Activated naive CD4-positive, alpha-beta T cell treated with Interleukin-2 at 50 U/mL for 16 hours (primary cell): ENCODE data around the gene MITD1.
"Not testable (repeated sequence)": the region's sequence is repeated elsewhere in the genome, so short reads cannot be mapped to it uniquely, and the experiment has no call there.

Experiments
- DNase-seq: peaks from one replicate; pipeline ENCODE4 v3.0.0-alpha.2; 2020

Gene MITD1

DNA sequence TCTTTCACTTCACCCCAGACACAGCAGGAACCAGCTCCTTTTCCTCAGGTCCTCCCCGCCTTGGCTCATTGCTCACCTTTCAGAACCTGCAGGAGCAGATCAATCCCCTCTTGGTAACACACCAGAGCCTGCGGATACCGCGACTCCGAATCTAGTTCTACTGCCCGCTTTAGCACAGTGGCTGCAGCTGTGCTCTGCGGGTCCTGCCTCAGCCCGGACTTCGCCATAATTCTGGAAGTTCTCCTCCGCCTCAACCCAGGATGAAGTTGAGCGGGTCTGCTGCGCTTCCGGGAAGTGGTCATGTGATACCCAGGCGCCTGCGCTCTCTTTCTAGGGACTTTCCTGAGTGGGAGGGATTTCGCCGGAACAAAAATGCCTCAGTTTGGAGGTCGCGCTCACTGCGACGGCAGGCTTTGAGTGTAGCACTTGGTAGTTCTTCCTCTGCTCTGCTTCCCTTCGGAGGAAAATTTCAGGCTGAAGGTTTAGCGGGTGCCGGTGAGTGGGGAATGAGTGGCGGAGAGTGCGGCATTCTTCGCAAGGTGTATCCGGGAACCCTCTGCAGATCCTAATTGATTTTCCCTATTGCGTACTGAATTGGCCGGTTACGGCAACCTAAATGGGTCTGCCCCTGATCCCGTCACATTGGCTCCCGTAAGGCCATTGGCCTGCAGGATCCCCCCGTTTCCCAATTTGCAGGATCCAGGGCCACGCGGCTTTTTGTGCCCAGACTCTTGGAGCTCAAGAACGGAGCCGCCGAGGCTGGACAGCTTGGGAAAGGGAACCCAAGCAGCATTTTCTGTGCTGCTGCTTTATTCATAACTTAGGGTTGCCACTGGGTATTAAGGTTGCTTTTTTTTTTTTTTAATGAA, at the start of gene MITD1, which contains the start of gene MRPL30:
Gene MITD1 (minus strand): TSS at position 304 of the 869 bp plus-strand sequence. CDS start 77 bp downstream, at position 227.
Gene MRPL30 (plus strand): TSS at position 430 of the 869 bp plus-strand sequence. CDS start 5,020 bp downstream, outside the sequence.
- DNase-seq, result peak; percentile 89

DNA sequence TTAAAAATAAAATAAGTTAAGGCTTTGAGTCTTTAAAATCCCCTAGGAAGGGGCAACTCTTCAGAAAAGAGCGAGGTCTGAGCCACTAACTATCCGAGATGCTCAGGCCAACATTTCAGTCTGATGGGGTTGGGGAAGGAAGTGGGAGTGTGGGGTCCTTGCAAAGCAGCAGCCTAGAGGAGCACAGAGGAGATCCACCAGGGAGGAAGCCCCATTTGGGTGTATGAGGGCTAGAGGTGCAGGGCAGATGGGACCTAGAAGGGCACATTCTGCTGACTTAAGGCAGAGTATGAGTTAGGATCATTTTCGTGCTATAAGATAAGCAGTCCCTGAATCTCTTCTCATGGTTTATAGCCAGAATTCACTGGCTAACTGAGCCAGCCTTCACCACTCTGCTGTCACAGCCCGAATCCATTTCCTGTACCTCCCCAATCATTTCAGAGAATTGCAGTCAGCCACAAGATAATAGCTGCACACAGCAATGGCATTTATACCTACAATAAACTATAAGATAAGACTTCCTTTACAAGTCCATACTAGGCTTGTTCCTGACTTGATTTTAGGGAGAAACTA, 37.2 kb upstream of the MITD1 start:
- DNase-seq, result no peak

DNA sequence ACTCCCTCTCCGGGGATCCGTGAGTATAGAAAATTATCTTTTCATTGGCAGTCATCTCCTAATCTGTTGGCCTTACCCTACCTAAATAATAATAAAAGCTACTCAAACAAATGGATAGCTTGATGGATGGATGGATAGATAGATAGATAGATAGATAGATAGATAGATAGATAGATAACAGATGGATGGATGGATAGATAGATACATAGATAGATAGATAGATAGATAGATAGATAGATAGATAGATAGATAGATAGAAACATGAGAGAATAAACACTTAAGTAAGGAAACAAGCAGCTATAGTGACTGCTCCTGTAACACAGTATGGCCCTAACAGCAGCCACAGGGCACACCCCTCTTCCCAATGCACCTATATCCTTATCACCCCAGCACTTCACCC, 35.2 kb upstream of the MITD1 start:
- no peak for DNase-seq

DNA sequence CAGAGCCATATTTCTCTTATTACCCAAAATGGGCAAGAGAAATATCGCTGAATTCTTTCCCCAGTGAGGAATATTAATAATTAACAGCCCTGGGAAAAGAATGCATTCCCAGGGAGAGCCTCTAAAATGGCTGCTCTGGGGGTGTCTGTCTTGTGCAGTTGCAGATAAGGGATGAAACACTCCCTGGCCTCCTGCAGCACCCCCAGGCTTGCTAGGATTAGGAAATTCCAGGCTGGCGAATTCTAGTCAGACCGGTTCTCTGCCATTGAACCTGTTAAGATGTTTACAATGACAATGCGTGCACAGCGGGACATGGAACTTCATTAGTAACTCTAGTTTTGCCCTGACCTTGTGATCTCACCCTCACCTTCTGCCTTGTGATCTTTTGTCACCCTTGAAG, 24.6 kb upstream of the MITD1 start:
- DNase-seq, result no peak

DNA sequence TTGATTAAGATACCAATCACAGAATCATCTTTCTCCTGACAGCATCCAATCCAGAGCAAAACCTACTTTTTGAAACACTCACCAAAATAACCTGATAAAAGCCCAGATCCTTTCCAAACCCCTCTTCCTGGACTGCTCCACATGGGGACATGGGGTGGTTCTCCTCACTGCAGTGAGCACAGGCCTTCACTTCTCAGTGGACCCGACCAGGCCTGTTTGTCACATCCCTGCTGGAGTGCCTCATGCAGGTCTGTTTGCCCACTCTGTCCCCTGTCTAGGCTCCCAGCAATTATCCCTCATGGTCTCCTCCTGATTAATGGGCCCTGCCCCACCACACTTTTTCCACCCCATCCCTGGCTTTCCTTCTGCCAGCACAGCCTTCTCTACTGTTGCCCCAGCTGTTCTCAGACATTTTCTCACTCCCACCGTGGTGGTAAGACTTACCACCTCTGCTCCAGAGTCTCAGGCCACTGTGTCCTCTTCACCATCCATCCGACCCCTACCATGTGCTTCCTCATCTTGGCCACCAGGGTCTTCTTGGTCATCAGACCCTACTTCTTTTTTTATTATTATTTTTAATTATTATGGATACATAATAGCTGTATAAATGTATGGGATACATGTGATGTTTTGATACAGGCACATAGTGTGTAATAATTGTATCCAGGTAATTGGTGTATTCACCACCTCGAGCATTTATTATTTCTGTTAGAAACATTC, 21.3 kb upstream of the MITD1 start:
- DNase-seq, result no peak

DNA sequence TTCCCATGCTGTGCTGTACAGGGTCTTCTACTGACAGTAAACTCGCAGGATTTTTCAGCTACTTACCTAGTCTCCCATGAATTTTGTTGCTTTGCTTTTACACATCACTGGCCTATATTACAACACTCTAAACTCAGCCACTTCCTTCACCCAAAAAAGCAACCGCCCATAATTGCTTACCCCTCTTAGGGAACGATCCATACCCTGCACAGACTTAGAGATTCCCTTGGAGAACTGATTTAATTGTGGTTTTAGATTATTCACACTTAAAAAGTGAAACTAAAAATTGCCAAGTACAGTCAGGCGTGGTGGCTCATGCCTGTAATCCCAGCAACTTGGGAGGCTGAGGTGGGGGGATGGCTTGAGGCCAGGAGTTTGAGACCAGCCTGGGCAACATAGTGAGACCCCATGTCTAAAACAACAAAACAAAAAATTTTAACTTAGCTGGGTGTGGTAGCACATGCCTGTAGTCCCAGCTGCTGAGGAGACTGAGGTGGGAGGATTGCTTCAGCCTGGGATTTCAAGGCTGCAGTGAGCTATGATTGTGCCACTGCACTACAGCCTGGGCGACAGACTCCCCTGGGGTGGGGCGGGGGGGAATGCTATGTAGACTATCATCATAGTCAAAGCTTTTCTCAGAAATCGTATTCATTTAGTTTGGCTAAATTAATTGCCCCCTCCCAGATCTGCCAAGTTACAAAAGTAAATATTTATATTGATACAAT, 19.4 kb upstream of the MITD1 start:
- no peak for DNase-seq

DNA sequence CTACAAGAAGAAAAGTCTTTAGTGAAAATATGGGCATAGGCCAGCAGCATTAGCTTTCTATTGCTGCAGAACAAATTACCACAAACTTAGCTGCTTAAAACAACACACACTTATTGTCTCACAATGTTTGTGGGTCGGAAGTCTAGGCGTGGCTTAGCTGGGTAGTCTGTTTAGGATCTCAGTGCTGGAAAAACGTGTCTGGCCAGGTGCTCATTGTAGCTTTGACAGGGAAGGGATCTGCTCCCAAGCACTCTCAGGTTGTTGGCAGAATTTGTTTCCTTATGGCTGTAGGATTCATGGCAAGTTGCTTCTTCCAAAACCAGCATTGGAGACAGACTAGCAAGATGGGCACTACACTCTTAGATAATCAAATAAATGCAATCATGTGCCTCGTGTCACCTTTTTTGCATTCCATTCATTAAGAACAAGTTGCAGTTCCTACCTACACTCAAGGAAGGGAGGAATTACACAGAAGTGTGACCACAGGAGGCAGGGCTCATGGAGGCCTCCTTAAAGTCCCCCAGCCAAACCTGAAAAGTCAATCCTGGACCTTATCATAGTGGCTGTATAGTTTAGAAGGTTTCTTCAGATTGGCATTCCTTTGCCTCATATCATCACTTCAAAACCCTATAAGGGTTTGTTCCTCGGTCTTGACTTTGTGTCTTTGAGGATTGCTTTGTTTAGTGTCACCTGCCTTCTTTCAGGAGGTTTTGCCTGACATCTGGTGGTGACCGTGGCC, 17.4 kb upstream of the MITD1 start:
- DNase-seq, result no peak

DNA sequence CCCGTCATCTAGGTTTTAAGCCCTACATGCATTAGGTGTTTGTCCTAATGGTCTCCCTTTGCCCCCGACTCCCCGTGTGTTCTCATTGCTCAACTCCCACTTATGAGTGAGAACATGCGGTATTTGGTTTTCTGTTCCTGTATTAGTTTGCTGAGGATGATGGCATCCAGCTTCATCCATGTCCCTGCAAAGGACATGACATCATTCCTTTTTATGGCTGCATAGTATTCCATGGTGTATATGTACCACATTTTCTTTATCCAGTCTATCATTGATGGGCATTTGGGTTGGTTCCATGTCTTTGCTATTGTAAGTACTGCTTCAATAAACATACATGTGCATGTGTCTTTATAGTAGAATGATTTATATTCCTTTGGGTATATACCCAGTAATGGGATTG, 11.5 kb upstream of the MITD1 start:
- not testable (repeated sequence) for DNase-seq

DNA sequence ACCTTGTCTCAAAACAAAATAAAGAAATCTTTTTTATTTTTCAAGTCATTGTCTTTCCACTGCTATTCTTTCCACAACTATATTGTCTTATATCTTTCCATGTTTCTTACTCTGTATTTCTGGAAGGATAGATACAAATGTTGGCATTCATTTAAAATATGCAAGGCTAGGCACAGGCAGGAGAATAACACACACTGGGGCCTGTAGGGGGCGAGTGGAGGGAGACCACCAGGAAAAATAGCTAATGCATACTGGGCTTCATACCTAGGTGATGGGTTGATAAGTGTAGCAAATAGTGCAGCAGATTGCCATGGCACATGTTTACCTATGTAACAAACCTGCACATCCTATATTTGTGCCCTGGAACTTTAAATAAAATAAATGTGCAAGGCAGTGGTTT, 9.7 kb upstream of the MITD1 start:
- DNase-seq, result no peak

DNA sequence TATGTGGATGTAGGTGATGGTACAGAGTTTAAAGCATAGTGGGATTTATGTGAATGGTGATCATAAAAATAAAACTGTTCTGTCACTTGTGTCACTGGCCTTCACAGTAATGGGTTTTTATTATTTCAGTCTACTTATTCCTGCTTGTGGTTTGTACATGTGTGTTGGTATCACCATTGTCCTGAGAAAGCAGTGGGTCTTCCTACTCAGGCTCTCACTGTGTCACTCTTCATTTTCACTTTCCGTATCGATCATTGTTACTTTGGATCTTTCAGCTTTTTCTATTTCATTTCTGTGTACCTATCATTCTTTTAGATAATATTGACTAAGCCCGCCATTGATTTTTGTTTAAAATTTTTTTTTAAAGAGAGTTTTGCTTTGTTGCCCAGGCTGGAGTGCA, 7.5 kb upstream of the MITD1 start:
- DNase-seq, result no peak

DNA sequence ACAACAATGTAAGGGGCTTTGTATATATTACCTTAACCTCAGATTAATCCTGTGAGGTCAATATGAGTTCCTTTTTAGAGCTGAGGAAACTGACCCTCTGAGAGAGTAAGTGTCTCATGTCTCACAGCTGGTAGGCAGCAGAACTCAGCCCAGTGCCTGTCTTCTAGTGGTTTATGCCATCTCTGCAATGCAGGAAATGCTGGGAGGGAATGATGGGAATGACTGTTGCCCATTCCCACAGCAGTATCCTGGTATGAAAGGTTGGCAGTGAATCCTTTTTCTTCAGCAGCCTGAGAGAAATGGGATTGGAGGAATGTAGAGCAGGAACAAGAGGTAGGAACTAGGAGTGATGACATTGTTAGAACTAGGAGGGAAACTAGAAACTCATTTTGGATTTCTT, 6.2 kb upstream of the MITD1 start:
- DNase-seq, result no peak

DNA sequence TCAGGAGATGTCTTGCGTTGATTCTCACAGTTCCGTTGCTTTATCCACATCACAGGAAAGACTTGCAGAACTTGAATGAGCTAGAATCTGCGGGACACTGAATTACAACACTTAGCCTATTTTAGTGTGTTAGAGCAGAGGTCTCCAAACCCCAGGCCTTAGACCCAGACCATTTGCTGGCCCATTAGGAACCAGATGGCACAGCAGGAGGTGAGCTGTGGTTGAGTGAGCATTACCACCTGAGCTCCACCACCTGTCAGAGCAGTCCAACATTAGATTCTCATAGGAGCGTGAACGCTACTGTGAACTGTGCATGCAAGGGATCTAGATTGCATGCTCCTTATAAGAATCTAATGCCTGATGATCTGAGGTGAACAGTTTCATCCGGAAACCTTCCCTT, 4.0 kb upstream of the MITD1 start:
- no peak for DNase-seq

DNA sequence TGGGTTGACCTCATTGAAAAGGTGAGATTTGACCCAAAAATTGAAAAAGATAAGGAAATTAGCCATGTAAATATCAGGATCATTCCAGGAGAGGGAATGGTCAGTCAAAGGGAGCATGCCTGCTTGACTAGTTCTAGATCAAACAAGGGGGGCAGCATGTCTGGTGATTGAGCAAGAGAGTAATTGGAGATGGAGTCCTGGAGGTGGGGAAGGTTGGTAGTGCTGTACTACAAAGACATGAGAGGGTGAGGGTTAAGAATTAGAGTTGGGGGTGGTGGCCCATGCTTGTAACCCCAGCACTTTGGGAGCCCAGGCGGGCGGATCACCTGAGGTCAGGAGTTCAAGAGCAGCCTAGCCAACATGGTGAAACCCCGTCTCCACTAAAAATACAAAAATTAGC, 2.2 kb upstream of the MITD1 start:
- no peak for DNase-seq

DNA sequence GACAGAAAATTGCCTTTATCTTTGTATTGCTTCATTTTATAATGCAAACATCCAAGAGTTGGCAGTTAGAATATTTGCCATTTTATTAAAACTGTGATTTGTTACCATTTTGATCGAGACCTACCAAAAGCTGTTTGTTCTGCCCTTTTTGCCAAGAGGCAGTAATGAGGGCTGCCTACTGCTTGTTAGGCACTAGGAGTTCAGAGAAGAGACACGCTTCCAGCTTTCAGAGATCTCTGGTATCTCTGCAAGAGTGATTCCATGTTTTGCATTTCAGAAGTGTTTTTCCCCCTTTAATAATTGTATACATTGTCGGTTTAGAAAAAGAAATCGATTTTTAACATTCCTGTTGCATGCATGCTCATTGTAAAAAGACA, 754 bp upstream of the MITD1 start:
- DNase-seq, result no peak

DNA sequence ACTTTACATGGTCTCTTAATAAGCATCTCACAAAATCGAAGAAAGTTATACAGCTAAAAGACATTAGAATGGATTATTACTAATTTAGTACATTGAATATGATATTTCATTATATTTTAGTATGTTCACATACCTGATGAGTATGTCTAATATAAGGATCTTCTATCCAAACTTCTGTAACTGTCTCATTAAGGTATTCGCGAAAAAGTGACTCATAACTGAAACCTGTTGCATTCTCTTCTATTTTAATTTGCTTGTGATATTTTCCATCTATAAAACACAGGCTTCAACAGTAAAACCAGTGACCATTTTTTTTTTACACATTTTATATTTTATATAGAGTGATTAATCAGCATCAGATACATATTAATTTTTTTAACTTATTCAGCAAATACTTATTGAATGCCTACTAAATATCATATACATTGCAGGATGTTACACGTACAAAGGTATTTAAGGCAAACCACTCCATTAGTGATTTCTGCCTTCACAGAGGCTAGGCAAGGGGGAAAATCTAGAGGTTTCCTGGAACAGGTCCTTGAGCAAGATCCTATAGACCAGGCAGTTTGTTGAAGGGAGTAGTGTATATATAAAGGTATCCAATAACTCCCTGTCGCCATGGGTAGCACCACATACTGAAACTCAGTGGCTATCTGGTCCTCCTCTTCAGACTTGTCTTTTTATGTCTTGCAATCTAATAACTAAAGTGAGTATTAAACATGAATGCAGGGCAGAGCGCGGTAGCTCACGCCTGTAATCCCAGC, 9.3 kb downstream of the MITD1 start:
- DNase-seq, result no peak

DNA sequence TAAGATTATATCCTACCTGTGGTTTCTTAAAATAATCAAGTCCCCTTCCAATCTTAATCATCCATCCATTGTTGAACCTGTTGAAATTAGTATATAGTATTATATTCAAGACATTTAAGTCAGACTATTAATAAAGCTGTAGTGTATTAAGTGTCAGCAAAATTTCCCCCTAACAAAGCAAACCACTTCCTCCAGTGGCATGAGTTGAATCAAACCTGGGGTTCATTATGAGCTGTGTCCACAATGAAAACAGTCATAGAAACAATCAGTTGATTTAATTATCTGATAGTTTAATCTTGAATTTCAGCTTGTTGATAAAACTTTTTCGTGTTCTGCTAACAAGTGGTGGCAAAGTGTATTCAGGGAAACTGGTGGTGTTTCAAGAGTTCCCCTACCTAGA, 11.3 kb downstream of the MITD1 start:
- no peak for DNase-seq

DNA sequence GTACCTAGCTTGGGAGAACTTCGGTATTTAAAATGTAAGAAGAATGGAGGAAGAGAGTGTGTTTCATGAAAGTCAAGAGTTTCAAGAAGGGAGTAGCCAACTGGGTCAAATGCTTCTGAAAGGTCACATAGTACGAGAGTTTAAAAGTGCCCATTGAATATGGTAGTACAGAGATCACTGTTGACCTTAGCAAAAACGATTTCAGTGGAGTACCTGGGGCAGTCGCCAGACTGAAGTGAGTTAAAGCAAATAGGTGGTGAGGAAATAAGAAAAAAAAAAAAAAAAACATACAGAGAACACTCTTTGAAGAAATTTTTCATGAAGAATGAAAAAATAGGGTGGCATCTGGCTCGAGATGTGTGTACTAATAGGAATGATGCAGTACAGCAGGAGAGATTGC, 14.6 kb downstream of the MITD1 start:
- no peak for DNase-seq

DNA sequence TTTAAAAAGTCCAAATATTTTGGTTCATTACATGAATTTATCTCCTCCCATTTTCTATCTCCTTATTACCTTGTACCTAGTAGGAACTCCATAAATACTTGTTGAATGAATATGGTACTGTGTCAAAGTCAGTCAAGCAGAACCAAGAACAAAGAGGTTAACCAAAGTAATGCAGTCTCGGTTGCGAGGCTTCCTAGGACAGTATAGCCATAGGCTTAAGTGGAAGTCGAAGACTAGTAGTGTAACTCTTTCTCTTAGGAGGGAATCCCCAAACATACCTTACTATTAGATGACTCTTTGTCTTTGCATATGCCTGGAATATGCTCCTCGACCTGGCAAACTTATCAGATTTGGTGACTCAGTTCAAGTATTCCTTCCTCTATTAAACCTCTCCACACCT, 21.3 kb downstream of the MITD1 start:
- DNase-seq, result no peak

DNA sequence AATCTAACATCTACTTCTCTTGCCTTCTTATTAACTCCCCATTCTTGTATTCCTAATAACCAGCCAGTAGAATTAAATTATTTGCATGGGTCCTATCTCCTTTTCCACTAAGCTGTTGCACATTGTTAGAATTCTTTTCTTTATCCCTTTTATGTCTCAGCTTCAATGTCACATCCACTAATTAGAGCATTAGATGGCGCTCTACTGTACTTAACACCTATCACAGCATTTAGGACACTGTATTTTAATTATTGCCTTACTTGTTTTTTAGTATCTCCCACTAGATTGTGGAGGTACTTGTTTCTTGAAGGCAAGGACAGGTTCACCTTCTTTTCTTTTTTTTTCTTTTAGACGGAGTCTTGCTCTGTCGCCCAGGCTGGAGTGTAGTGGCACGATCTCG, 22.3 kb downstream of the MITD1 start:
- no peak for DNase-seq

DNA sequence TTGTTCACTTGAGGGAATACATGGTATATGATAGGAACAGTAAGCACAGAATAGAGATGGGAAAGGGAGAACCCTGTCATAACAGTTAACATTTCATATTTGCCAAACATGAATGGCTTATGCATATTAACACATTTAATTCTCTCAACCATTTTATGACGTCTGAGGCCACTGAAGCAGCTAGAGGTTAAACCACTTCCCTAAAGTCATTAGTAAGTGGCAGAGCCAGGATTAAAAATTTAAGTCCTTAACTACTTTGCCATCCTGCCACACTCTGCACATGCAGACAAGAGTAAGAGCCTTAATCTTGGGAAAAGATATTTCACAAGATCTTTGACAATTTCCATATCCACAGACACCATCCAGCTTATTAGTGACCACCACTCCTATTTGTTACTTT, 24.0 kb downstream of the MITD1 start:
- DNase-seq, result no peak

DNA sequence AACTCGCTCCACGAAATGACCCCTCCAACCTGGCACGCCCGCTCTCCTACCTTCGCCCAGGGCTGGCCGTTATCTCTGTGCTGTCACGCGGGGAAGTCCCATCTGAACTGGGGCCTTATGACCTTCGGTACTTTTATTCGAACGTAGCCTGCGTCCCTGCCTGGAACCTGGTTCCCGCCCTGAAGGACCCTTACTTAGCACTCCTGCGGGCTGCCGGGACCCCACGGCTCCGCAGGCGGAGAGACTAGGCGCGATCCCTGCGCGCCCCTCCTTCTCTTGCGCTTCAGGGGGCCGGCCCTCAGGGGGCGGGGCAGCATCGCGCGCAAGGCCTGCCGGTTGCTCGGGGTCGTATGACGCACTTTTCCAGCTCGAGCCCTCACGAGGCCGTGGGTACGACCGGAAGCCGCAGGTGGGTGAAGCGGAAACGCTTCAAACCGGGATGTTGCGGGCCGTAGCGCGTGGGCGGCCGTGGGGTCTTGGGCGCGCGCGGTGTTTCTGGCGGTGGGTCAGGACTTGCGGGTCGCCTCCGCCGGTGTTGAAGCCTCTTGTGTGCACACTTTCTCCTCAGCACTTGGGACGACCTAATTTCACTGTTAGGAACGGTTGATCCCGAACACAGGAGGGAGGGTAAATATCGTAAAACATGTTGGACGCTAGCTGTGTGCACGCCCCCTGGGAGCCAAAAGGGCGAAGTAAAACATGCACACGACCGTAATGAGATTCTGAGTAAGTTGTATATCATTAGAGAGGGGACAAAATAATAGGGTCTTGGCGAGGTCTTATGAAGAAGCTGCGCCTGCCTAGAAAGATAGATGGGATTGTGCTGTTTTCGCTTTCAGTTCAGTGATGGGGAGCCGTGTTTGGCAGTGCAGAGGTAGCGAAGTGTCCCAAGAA, 26.0 kb downstream of the MITD1 start, which contains the start of the genes LIPT1 and TSGA10:
Gene LIPT1 (plus strand): TSS at position 325 of the 894 bp plus-strand sequence. CDS start 6,991 bp downstream, outside the sequence.
Gene TSGA10 (minus strand): TSS at position 300 of the 894 bp plus-strand sequence. CDS start 45,503 bp downstream, outside the sequence.
- DNase-seq, result peak; percentile 94
